GM12892 (cell line): ENCODE measurements around the gene GYPB.
"Not testable (repeated sequence)": the region's sequence is repeated elsewhere in the genome, so short reads cannot be mapped to it uniquely, and the experiment has no call there.

Experiments used
- DNase-seq: peaks from one replicate; pipeline ENCODE4 v3.0.0; 2011; ENCODE audit not compliant: insufficient read length
- FAIRE-seq: peaks from 2 replicates; lab custom pipeline; 2011; peaks lifted over from hg19 to GRCh38; lab: Jason Lieb, UNC
- POLR2A ChIP-seq: IDR thresholded peaks from 2 replicates; pipeline ENCODE4 v1.6.1; 2011; ENCODE audit warnings: low read depth, low read length, control low read depth
- POLR2AphosphoS5 ChIP-seq: IDR thresholded peaks from 2 replicates; pipeline ENCODE4 v1.6.1; 2011; ENCODE audit warnings: low read depth, low read length, control low read depth
- TAF1 ChIP-seq: IDR thresholded peaks from 2 replicates; pipeline ENCODE4 v1.6.1; 2011; ENCODE audit warnings: low read depth, mild to moderate bottlenecking, control low read depth, low read length, borderline replicate concordance

GYPB gene

DNA sequence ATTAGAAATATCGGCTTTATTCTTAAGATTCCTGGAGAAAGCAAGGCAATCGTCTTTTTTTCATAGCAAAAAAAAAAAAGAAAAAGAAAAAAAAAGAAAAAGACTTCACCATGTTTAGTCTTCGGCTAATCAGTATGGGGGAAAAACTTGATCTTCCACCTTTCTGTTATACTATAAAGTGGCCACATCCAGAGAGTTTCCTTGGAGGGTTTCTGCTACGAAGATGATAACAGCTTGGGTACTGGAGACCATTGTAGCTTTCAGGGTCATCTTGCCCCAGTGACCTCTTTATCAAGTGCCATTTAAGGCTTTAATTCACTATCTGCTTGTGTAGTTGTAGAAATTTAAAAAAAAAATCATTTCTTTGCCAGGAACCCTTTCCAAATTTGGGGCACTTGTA is 1.9 kb downstream of the GYPB start:
- not testable (repeated sequence) for FAIRE-seq, DNase-seq

GRCh38 chr4:144016057-144016605 is 3.0 kb downstream of the GYPB start:
- not testable (repeated sequence) for FAIRE-seq, DNase-seq

DNA sequence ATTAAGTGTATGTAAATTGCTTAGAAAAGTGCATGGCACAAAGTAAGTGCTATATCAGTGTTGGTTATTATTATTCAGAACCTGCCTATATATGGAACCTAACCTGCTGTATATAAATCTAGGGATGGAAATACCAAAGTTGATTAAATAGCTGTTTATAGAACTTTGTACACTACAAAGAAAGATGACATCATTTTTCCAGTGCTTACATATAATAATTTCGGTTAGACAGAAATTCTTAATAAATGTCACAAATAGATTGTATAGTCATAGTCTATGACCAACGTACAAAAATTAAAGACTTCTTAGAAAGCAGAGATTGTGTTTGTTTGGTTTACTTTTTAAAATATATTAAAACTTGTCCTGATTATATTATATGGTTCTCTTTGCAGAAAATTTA is 4.4 kb downstream of the GYPB start:
- DNase-seq (no peak), FAIRE-seq (no peak)
- TF ChIP-seq POLR2AphosphoS5 (no peak), POLR2A (no peak), TAF1 (no peak)

- not testable (repeated sequence) for DNase-seq, FAIRE-seq
Measured at GRCh38 chr4:144008602-144009001, 10.6 kb downstream of the GYPB start.

DNA sequence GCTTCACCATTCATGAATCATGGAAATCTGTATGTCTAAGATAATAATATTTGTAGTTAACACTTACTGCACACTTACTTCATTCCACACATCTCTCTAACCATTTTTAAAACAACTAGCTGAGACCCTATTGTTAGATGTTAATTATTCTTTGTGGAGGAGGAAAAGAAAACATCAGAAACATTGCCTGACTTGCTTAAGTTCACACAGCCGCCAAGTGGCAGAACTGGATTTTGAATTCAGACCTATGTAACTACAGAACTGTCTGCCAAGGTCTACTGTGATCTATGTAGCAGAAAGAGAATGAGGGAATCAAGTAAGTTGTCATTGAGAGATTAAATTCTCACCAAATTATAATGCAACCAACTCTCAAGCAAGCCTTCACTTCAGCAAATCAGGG is 11.2 kb downstream of the GYPB start:
- FAIRE-seq, DNase-seq: not testable (repeated sequence)

GRCh38 chr4:144006200-144006803 is 12.9 kb downstream of the GYPB start:
- not testable (repeated sequence) for DNase-seq, FAIRE-seq

GRCh38 chr4:144005558-144005953 is 13.6 kb downstream of the GYPB start:
- not testable (repeated sequence) for FAIRE-seq, DNase-seq

GRCh38 chr4:144004868-144005557 is 14.2 kb downstream of the GYPB start:
- FAIRE-seq, DNase-seq: not testable (repeated sequence)

- not testable (repeated sequence) for DNase-seq, FAIRE-seq
Measured at GRCh38 chr4:144003890-144004265, 15.3 kb downstream of the GYPB start.

DNA sequence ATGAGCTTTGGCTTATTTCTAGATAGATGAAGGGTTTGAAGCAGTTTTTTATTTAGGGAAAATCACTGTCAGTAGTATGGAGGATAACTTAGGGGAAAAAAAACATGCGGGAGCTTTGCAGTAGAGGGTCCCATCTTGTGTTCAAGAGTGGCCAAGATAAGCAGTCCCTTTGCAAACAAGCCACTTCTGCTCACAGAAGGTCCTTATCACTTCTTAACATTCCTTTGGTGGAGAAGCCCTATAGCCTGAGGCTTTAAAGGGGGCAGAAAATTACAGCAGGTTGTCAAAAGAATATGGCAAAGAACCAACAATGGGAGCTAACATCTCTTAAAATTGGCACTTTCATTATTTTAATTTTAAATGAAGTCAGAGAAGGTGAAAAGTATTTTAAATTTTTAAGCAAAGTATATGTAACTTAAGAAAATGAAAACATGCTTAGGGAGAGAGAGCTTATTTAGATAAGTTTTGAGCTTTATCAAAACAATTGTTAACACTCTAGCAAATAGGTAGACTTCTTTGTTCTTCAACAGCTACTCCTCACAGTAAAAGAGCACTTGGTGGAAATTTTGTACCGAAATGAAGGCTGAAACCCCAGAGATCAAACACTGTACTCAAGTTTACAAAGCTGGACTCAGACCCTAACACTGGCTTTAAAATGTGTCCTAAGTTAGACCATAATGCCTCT is 15.8 kb downstream of the GYPB start:
- not testable (repeated sequence) for DNase-seq, FAIRE-seq

DNA sequence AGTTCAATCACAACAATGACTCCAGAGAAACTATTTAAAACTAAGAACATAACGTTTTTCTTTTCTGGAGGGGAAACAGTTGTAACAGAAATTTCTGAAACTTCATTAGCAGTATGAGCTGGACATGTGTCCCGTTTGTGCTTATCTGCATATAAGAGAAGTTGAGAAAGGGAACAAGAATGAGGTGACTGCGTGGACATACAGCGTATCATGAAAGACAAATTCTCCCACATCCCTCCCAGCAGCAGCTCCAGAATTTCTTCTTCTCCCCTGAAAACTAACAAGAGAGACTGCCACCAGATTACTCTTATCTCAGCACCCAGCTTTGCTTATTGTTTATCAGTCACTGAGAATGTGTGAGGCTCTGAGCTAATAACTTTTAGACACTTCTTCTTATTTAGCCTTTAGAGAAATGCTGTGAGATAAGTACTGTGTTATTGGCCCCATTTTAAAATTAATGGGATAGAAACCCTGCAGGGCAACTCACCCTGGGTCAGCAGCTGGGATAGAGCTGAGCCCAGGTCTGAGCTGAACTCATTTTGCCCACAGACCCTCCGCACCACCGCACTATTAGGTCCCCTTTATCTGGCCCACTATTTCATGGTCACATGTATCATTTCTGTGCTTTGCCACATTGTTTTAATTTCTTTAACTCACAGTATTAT is 18.7 kb downstream of the GYPB start:
- not testable (repeated sequence) for FAIRE-seq, DNase-seq

DNA sequence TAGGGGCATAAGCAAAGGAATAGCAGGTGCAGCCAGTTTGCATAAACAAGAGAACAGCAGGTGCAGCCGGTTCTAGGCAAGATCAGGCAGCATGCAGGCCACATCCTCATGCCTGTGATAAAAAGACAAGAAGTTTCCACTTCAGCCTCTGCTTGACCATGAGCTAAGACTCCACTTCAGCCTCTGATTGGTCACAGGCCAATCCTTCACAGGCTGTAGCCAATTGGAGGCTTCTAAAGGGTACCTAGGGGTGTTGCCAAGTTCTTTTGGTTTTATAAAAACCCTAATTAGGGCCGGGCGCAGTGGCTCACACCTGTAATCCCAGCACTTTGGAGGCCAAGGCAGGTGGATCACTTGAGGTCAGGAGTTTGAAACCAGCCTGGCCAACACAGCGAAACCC is 23.0 kb downstream of the GYPB start:
- DNase-seq, FAIRE-seq: not testable (repeated sequence)

DNA sequence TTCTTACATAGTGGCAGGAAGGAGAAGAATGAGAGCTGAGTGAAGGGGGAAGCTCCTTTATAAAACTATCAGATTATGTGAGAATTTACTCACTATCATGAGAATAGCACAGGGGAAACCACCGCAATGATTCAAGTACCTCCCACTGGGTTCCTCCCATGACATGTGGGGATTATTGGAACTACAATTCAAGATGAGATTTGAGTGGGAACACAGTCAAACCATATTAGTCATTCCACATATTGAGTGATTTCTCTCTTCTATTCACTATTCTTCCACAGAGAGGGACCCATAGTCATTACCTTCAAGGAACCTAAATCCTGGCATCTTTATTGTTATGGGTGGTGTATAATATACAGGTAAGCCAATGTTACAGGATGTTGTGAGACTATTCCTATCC is 27.4 kb downstream of the GYPB start:
- not testable (repeated sequence) for DNase-seq
- peak; percentile 9 for FAIRE-seq

- not testable (repeated sequence) for DNase-seq, FAIRE-seq
Measured at GRCh38 chr4:143990717-143991116, 28.5 kb downstream of the GYPB start.
